ENCODE results near the gene SPAG8. TPM values are rescaled to one million over a fixed set of nuclear protein-coding genes. Genes with fewer than 3 reads are reported as not detected.

SPAG8 gene
- total and polyA plus RNA-seq, 9 of the 15 experiments (the other 6 are each of a cell fraction or from before 2014, with no cell fraction given): 0.03 to 0.47 (median 0.21) TPM

DNA sequence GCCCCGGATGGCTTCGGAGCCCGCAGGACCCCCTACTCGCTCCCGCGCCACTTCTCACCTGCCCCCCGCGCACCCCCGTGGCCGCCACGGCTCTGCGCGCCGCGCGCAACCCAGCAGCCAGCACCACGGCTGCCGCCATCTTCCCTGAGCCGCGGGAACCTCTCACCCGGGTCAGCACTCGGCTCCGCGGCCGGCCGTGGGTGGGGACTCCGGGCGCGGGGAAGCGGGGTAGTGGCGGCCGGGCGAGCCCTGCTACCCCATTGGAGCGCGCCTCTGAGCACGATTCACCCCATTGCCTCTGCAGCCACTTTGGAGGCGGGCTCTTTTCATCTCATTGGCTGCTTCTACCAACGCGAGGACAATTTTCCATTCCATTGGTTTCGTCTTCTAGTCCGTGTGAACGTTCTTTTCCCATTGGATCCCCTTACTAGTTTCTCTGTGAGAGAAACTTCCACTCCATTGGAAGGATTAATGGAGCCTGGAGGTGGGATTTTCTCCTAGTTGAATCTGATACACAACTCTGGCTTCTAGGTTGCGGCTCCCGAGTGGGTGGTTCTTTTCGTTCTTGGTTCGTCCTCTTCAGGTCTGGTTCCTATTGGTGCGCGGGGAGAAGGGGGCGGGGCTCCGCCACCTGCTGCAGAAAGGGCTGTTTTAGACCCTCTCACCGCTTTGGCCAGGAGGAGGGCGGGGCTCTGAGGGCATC is 2.9 kb upstream of the SPAG8 start, which contains the start of gene HINT2 (continued):
- TF ChIP-seq RBBP5 (IDR thresholded peaks at IDR 0.05; ENCODE audit: borderline replicate concordance, insufficient read depth, low read length, poor library complexity, severe bottlenecking): peak; percentile 23
- peak; percentile 61; the same call in 1 of the 2 replicates for TF ChIP-seq CBX1 (IDR thresholded peaks at IDR 0.05; ENCODE audit: low read depth)
- TF ChIP-seq ILF3 (IDR thresholded peaks at IDR 0.05; ENCODE audit: borderline replicate concordance): no peak
- no peak for TF ChIP-seq SRF (CRISPR knock-in tag; IDR thresholded peaks at IDR 0.05)
- TF ChIP-seq NR2C2 (CRISPR knock-in tag; IDR thresholded peaks at IDR 0.05): no peak; the same call in 1 of the 2 replicates
- TF ChIP-seq NR2C2 (tag; IDR thresholded peaks at IDR 0.05): peak; percentile 79
- TF ChIP-seq, protein P1, sequence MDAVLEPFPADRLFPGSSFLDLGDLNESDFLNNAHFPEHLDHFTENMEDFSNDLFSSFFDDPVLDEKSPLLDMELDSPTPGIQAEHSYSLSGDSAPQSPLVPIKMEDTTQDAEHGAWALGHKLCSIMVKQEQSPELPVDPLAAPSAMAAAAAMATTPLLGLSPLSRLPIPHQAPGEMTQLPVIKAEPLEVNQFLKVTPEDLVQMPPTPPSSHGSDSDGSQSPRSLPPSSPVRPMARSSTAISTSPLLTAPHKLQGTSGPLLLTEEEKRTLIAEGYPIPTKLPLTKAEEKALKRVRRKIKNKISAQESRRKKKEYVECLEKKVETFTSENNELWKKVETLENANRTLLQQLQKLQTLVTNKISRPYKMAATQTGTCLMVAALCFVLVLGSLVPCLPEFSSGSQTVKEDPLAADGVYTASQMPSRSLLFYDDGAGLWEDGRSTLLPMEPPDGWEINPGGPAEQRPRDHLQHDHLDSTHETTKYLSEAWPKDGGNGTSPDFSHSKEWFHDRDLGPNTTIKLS (IDR thresholded peaks at IDR 0.05; ENCODE audit: borderline replicate concordance, low read depth): peak; percentile 96; the same call in 1 of the 2 replicates
- 0 out of 2 replicates have a peak, but pooled peaks have one; percentile 20 for TF ChIP-seq ZNF431 (CRISPR knock-in tag; IDR thresholded peaks at IDR 0.05)
- no peak for TF ChIP-seq EP300 (IDR thresholded peaks at IDR 0.05; ENCODE audit: low read length)
- TF ChIP-seq FOXP1 (CRISPR knock-in tag; IDR thresholded peaks at IDR 0.05): 0 out of 2 replicates have a peak, but pooled peaks have one; percentile 33
- peak; percentile 81; the same call in 1 of the 2 replicates for TF ChIP-seq PHF8 (IDR thresholded peaks at IDR 0.05; ENCODE audit: borderline replicate concordance, low read length)
- peak; percentile 89 for TF ChIP-seq ZNF134 (CRISPR knock-in tag; conservative IDR thresholded peaks at IDR 0.05)
- TF ChIP-seq TBP (optimal IDR thresholded peaks at IDR 0.05; ENCODE audit: low read depth, low read length): peak; percentile 81
- no peak for TF ChIP-seq TSC22D4 (tag; IDR thresholded peaks at IDR 0.05)
- TF ChIP-seq PTBP1 (IDR thresholded peaks at IDR 0.05; ENCODE audit: low read depth, low read length): no peak
- TF ChIP-seq, protein P2, sequence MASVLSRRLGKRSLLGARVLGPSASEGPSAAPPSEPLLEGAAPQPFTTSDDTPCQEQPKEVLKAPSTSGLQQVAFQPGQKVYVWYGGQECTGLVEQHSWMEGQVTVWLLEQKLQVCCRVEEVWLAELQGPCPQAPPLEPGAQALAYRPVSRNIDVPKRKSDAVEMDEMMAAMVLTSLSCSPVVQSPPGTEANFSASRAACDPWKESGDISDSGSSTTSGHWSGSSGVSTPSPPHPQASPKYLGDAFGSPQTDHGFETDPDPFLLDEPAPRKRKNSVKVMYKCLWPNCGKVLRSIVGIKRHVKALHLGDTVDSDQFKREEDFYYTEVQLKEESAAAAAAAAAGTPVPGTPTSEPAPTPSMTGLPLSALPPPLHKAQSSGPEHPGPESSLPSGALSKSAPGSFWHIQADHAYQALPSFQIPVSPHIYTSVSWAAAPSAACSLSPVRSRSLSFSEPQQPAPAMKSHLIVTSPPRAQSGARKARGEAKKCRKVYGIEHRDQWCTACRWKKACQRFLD (CRISPR knock-in tag; IDR thresholded peaks at IDR 0.05): peak; percentile 23; the same call in 1 of the 2 replicates
- TF ChIP-seq YY1 (IDR thresholded peaks at IDR 0.05; ENCODE audit: borderline replicate concordance in 1 of 3, control insufficient read depth in 1 of 3, extremely low read depth in 1 of 3, insufficient read depth in 3 of 3, insufficient read length in 1 of 3, insufficient replicate concordance in 2 of 3, low read depth in 1 of 3, low read length in 2 of 3): peak; percentile 56 to 93 (median 87)
- TF ChIP-seq NONO (IDR thresholded peaks at IDR 0.05; ENCODE audit: low read depth in 2 of 2, low read length in 1 of 2): peak in 1 of 2 experiments; percentile 96; a peak in 2 of 4 replicates
- TF ChIP-seq ASH1L (IDR thresholded peaks at IDR 0.05; ENCODE audit: borderline replicate concordance, low read depth, partially characterized antibody): peak; percentile 92
- peak; percentile 77 for TF ChIP-seq SUPT5H (IDR thresholded peaks at IDR 0.05)
- no peak for TF ChIP-seq ETV5 (CRISPR knock-in tag; IDR thresholded peaks at IDR 0.05; ENCODE audit: low read depth)
- TF ChIP-seq MAFG (tag; conservative IDR thresholded peaks at IDR 0.05): no peak
- TF ChIP-seq TAF1 (IDR thresholded peaks at IDR 0.05; ENCODE audit: control insufficient read depth, extremely low read depth, insufficient read depth, low read length, severe bottlenecking): peak; percentile 78
- no peak for TF ChIP-seq RAD21 (CRISPR knock-in tag; conservative IDR thresholded peaks at IDR 0.05 in 1 of 2, IDR thresholded peaks at IDR 0.05 in 1 of 2)
- TF ChIP-seq ZNF41 (CRISPR knock-in tag; conservative IDR thresholded peaks at IDR 0.05): no peak

All from K562 (cell line).